ENCODE results near the gene ATG9B.

The ATG9B gene

GRCh38 chr7:151061213-151062110, 37.2 kb upstream of the ATG9B start:
- no peaks in the 10 kb centered on the region for H3K9me3 ChIP-seq (ENCODE audit: severe bottlenecking)
- no peak for DNase-seq (ENCODE audit: low spot score)
- peak overlapping the region; percentile 86 for H3K27ac ChIP-seq (ENCODE audit: poor library complexity, severe bottlenecking)
- H3K36me3 ChIP-seq (ENCODE audit: low read depth): peaks cover 24% of the 10 kb centered on the region
- no peak overlapping the region for H3K4me3 ChIP-seq (ENCODE audit: severe bottlenecking)
- TF ChIP-seq CTCF (IDR thresholded peaks at IDR 0.05; ENCODE audit: poor library complexity, severe bottlenecking): no peak
- no peaks in the 10 kb centered on the region for H3K27me3 ChIP-seq (ENCODE audit: insufficient read depth, poor library complexity, severe bottlenecking)
- H3K4me1 ChIP-seq (ENCODE audit: insufficient read depth, poor library complexity, severe bottlenecking): peaks cover 28% of the 10 kb centered on the region
- no peak for ATAC-seq (ENCODE audit: low read depth)

GRCh38 chr7:151060416-151061212, 36.3 kb upstream of the ATG9B start:
- H3K27ac ChIP-seq (ENCODE audit: poor library complexity, severe bottlenecking): peak overlapping the region; percentile 86
- H3K9me3 ChIP-seq (ENCODE audit: severe bottlenecking): no peaks in the 10 kb centered on the region
- H3K36me3 ChIP-seq (ENCODE audit: low read depth): peaks cover 21% of the 10 kb centered on the region
- no peak for DNase-seq (ENCODE audit: low spot score)
- no peaks in the 10 kb centered on the region for H3K27me3 ChIP-seq (ENCODE audit: insufficient read depth, poor library complexity, severe bottlenecking)
- ATAC-seq (ENCODE audit: low read depth): 0 out of 3 replicates have a peak, but pooled peaks have one; percentile 0
- TF ChIP-seq CTCF (IDR thresholded peaks at IDR 0.05; ENCODE audit: poor library complexity, severe bottlenecking): peak; percentile 17
- peak overlapping the region; percentile 48 for H3K4me3 ChIP-seq (ENCODE audit: severe bottlenecking)
- peaks cover 28% of the 10 kb centered on the region for H3K4me1 ChIP-seq (ENCODE audit: insufficient read depth, poor library complexity, severe bottlenecking)

DNA sequence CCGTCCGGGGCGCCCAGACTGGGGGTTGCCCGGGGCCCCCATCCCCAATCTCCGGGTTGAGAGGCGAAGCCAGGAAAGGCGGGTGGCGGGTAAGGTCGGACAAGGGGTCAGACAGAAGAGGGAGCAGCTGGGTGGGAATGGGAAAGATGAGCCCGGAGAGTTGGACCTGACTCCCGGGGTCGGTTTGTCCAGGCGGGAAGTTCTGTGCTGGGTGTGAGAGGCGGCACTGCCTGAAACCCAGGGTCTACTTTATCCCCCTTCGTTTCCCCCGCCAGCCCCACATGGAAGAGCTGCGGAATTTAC, 35.8 kb upstream of the ATG9B start:
- Histone ChIP-seq H3K4me1 (ENCODE audit: insufficient read depth, poor library complexity, severe bottlenecking) (peaks cover 28% of the 10 kb centered on the region), H3K27ac (ENCODE audit: poor library complexity, severe bottlenecking) (peak overlapping the region; percentile 86), H3K36me3 (ENCODE audit: low read depth) (peaks cover 16% of the 10 kb centered on the region), H3K27me3 (ENCODE audit: insufficient read depth, poor library complexity, severe bottlenecking) (no peaks in the 10 kb centered on the region), H3K4me3 (ENCODE audit: severe bottlenecking) (peak overlapping the region; percentile 48), H3K9me3 (ENCODE audit: severe bottlenecking) (no peaks in the 10 kb centered on the region)
- no peak for DNase-seq (ENCODE audit: low spot score)
- ATAC-seq (ENCODE audit: low read depth): no peak
- TF ChIP-seq CTCF (IDR thresholded peaks at IDR 0.05; ENCODE audit: poor library complexity, severe bottlenecking): no peak

DNA sequence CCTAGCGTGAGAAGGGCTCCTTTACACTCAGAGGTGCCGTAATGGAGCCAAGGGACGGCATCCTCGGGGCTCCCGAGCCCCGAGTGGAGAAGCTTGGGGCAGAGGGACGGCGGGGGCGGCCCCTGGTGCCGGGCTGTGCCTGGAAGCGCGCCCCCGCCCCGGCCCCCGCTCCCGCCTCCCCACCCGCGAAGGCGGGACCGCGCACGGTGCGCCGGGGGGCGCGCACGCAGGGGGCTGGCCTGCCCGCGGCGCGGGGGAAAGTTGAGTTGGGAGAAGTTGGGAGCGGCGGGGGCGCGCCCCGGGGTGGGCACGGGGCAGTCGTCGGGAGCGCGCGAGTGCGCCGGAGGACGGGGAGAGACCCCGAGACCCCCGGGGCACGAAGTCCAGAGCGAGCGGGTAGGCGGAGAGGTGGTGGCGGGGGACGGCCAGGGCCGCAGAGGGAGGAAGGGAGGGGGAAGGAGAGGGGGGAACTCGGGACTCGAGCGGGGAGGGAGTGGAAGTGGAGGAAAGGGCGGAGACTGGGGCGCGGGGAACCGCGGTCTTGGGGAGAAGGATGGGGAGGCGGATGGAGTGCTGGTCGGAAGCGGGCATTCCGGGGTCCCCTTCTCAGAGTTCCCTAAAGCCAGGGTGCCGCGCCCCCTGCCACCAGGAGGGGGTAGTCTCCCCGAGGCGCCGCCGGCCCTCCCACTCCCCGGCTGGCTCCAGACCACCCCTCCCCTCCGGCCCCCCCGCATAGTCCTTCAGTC, 35.2 kb upstream of the ATG9B start, which contains the start of gene SLC4A2:
SLC4A2 (plus strand) TSS at position 223 of the 746 bp plus-strand sequence. CDS start 2,399 bp downstream, outside the sequence.
- Histone ChIP-seq H3K4me3 (ENCODE audit: severe bottlenecking) (peak within 1 kb of the TSS; percentile 48), H3K27ac (ENCODE audit: poor library complexity, severe bottlenecking) (peak within 1 kb of the TSS; percentile 86), H3K4me1 (ENCODE audit: insufficient read depth, poor library complexity, severe bottlenecking) (peaks cover 28% of the 10 kb centered on the region), H3K9me3 (ENCODE audit: severe bottlenecking) (no peaks in the 10 kb centered on the region), H3K36me3 (ENCODE audit: low read depth) (peaks cover 10% of the 10 kb centered on the region), H3K27me3 (ENCODE audit: insufficient read depth, poor library complexity, severe bottlenecking) (no peaks in the 10 kb centered on the region)
- TF ChIP-seq CTCF (IDR thresholded peaks at IDR 0.05; ENCODE audit: poor library complexity, severe bottlenecking): peak; percentile 18
- ATAC-seq (ENCODE audit: low read depth) (no peak), DNase-seq (ENCODE audit: low spot score) (no peak)

All from RWPE2 (cell line).